Activated naive CD4-positive, alpha-beta T cell treated with anti-CD3 and anti-CD28 coated beads for 36 hours (primary cell): ENCODE data around the gene CD72. TPM values are rescaled to one million over a fixed set of nuclear protein-coding genes. Genes with fewer than 3 reads are reported as not detected.

Experiments used
- CTCF ChIA-PET: fragments of 350-600 bp; sonication (Branson Sonifier 250); formaldehyde crosslinking; loops from one replicate; lab custom pipeline; 2021; ENCODE audit warnings: antibody characterized with exemption; lab: Charles Lee
- DNase-seq: peaks from one replicate; pipeline ENCODE4 v3.0.0-alpha.2; 2020
- H3K27ac Mint-ChIP-seq: one replicate; pipeline ENCODE4 v1.8.0; 2021; ENCODE audit warnings: mild to moderate bottlenecking, mixed read lengths
- H3K27me3 Mint-ChIP-seq: one replicate; pipeline ENCODE4 v1.8.0; 2021; ENCODE audit warnings: low read depth, mixed read lengths
- H3K36me3 Mint-ChIP-seq: one replicate; pipeline ENCODE4 v1.8.0; 2021; ENCODE audit warnings: low read depth, mixed read lengths
- H3K4me1 Mint-ChIP-seq: one replicate; pipeline ENCODE4 v1.8.0; 2021; ENCODE audit warnings: low read depth, mixed read lengths
- H3K4me3 Mint-ChIP-seq: one replicate; pipeline ENCODE4 v1.8.0; 2021; ENCODE audit warnings: mild to moderate bottlenecking, moderate library complexity, mixed read lengths
- H3K9me3 Mint-ChIP-seq: one replicate; pipeline ENCODE4 v1.8.0; 2021; ENCODE audit warnings: mixed read lengths
- intact Hi-C: fragments of 100-400 bp; cut with micrococcal nuclease; formaldehyde crosslinking; loops from one replicate; pipeline ENCODE4 v1.15.1; 2023
- microRNA-seq: library from miRNA; unstranded; fragments of <30 nt; microRNA quantifications from one replicate; pipeline ENCODE4 v1.2.0, GENCODE V29; 2022; ENCODE audit warnings: borderline microRNAs expressed, borderline replicate concordance
- total RNA-seq, 2 experiments: library from RNA; stranded (reverse); gene quantifications; one replicate each; pipeline ENCODE4 v1.2.3, GENCODE V29; 2021

The CD72 gene
- total RNA-seq, 2 experiments from 2014 or later, result 2.9 to 4.5 TPM

GRCh38 chr9:35561468-35562261 is 56.5 kb downstream of the CD72 start:
- H3K4me1 Mint-ChIP-seq, result peaks cover 2% of the 10 kb centered on the region
- H3K4me3 Mint-ChIP-seq, result no peak overlapping the region
- no peak for DNase-seq
- no peaks in the 10 kb centered on the region for H3K36me3 Mint-ChIP-seq
- H3K27ac Mint-ChIP-seq, result no peak overlapping the region
- no peaks in the 10 kb centered on the region for H3K9me3 Mint-ChIP-seq
- intact Hi-C loops, result no loop called here
- H3K27me3 Mint-ChIP-seq, result no peaks in the 10 kb centered on the region
- CTCF ChIA-PET, result no interaction called here

GRCh38 chr9:35560625-35561337 is 57.4 kb downstream of the CD72 start:
- Mint-ChIP-seq H3K36me3 (no peaks in the 10 kb centered on the region), H3K27ac (no peak overlapping the region), H3K9me3 (no peaks in the 10 kb centered on the region), H3K27me3 (no peaks in the 10 kb centered on the region), H3K4me3 (no peak overlapping the region), H3K4me1 (no peaks in the 10 kb centered on the region)
- intact Hi-C loops, result no loop called here
- no peak for DNase-seq
- CTCF ChIA-PET, result no interaction called here

Small RNAs within 50 kb of the gene (microRNA-seq; reads per million reads assigned to microRNA genes)
- gene MIR4667, result not detected

Other genes starting within 250 kb of the CD72 start
- gene RUSC2, start 128.3 kb downstream of the CD72 start, total RNA-seq, result 1 to 10 TPM; 4.0 to 5.1 TPM
- gene TESK1, start 13.2 kb downstream of the CD72 start, total RNA-seq, result 10 to 100 TPM; 18.3 to 19.0 TPM
- gene SIT1, start 32.5 kb upstream of the CD72 start, total RNA-seq, result 10 to 100 TPM; 44.0 to 45.4 TPM
- gene RMRP, start 39.6 kb upstream of the CD72 start, total RNA-seq, result over 10,000 TPM in 1 of 2 experiments, 1,000 to 10,000 TPM in 1; 7,381 to 12,571 TPM
- gene CCDC107, start 39.9 kb upstream of the CD72 start, total RNA-seq, result 1 to 10 TPM; 5.6 to 6.4 TPM
- 10 to 100 TPM; 28.9 to 30.4 TPM for gene ARHGEF39, start 46.8 kb upstream of the CD72 start, total RNA-seq
- gene CA9, start 55.5 kb upstream of the CD72 start, total RNA-seq, result under 1 TPM; 0.38 to 0.52 TPM
- 1 to 10 TPM; 4.9 to 6.6 TPM for gene TPM2, start 71.5 kb upstream of the CD72 start, total RNA-seq
- gene TLN1, start 113.8 kb upstream of the CD72 start, total RNA-seq, result 100 to 1,000 TPM; 190 TPM
- gene CREB3, start 114.3 kb upstream of the CD72 start, total RNA-seq, result 10 to 100 TPM; 13.7 to 13.8 TPM
- gene GBA2, start 130.8 kb upstream of the CD72 start, total RNA-seq, result 10 to 100 TPM; 20.3 to 22.7 TPM
- gene RGP1, start 130.9 kb upstream of the CD72 start, total RNA-seq, result 10 to 100 TPM; 12.0 to 13.3 TPM
- under 1 TPM in 1 of 2 experiments, not detected in 1; 0.45 TPM for gene MSMP, start 135.9 kb upstream of the CD72 start, total RNA-seq
- 1 to 10 TPM; 3.6 to 5.5 TPM for gene NPR2, start 173.2 kb upstream of the CD72 start, total RNA-seq
- 1 to 10 TPM in 1 of 2 experiments, under 1 TPM in 1; 0.95 to 1.1 TPM for gene SPAG8, start 193.8 kb upstream of the CD72 start, total RNA-seq
- 10 to 100 TPM; 61.0 to 68.3 TPM for gene HINT2, start 196.6 kb upstream of the CD72 start, total RNA-seq
- gene FAM221B, start 210.3 kb upstream of the CD72 start, total RNA-seq, result not detected
- gene TMEM8B, start 210.8 kb upstream of the CD72 start, total RNA-seq, result 1 to 10 TPM; 6.2 to 6.6 TPM